BLaER1 (cell line): ENCODE data around the gene FAM193B.

Source experiments
- H3K27ac ChIP-seq: shearing (Covaris generic); formaldehyde crosslinking; 2 replicates; pipeline ENCODE4 v1.8.1; 2022
- H3K27me3 ChIP-seq: shearing (Covaris generic); formaldehyde crosslinking; 2 replicates; pipeline ENCODE4 v1.8.1; 2022
- H3K36me3 ChIP-seq: shearing (Covaris generic); formaldehyde crosslinking; 2 replicates; pipeline ENCODE4 v1.8.1; 2022
- H3K4me1 ChIP-seq: shearing (Covaris generic); formaldehyde crosslinking; 2 replicates; pipeline ENCODE4 v1.8.1; 2022
- H3K4me2 ChIP-seq: shearing (Covaris generic); formaldehyde crosslinking; 2 replicates; pipeline ENCODE4 v1.8.1; 2022
- H3K4me3 ChIP-seq: shearing (Covaris generic); formaldehyde crosslinking; 2 replicates; pipeline ENCODE4 v1.8.1; 2022
- H3K9ac ChIP-seq: shearing (Covaris generic); formaldehyde crosslinking; 2 replicates; pipeline ENCODE4 v1.8.1; 2022
- H3K9me3 ChIP-seq: shearing (Covaris generic); formaldehyde crosslinking; 2 replicates; pipeline ENCODE4 v1.8.1; 2022
- H4K20me1 ChIP-seq: shearing (Covaris generic); formaldehyde crosslinking; 2 replicates; pipeline ENCODE4 v1.8.1; 2022
- Cebpa-rat ChIP-seq: shearing (Covaris generic); IDR thresholded peaks from 2 replicates; pipeline ENCODE4 v1.8.1; 2022

The FAM193B gene

DNA sequence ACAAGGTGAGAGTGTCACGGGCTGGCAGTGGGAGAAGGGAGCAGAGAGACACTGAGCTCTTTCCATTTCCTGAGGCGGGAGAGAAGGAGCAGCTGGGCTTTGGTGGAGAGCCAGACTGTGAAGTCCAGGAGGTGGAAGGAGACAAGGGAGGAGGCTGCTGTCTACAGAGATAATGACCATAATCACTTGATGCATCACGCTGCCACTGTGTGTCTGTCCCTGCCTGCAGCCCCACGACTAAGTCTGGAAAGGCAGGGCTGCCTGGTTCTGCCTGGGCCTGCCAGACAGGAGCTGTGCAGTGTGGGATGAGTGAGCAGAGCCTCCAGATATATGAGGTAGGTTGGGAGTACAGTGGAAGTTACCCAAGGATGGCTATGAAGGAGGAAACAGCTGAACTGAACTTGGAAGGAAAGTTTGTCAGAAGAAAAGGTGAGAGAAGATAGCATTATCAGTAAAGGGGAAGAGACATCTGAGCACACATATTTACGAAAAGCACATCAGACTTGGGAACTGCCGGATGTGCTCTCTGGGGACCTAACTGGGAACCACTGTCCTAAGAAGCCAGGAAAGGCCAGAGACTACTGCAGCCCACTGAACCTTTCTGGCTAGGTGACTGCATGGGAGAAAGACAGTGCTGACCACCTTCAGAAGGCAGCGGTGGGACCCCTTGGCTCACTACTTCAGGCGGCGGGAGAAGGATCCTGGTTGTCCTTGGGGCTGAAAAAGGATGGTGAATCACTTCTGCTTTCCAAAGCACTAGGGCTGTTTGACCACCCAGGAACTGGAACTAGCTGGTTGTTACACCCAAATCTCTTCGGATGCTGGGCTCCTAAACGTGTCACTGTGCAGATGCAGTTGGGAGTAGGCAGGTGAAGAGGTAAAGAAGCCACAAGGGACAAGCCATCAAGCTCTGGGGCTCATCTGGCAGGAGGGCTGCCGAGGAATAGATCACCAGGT is 24.8 kb downstream of the FAM193B start:
- Histone ChIP-seq H3K27me3 (no peaks in the 10 kb centered on the region), H4K20me1 (peaks cover 94% of the 10 kb centered on the region), H3K4me2 (no peak overlapping the region), H3K27ac (no peak overlapping the region), H3K9ac (no peak overlapping the region), H3K4me3 (no peak overlapping the region), H3K9me3 (no peaks in the 10 kb centered on the region), H3K4me1 (no peaks in the 10 kb centered on the region), H3K36me3 (peaks cover 100% of the 10 kb centered on the region)
- no peak for TF ChIP-seq Cebpa-rat

GRCh38 chr5:177528631-177529030 is 25.7 kb downstream of the FAM193B start:
- Histone ChIP-seq H3K4me1 (no peaks in the 10 kb centered on the region), H4K20me1 (peaks cover 94% of the 10 kb centered on the region), H3K36me3 (peaks cover 100% of the 10 kb centered on the region), H3K4me2 (no peak overlapping the region), H3K9ac (no peak overlapping the region), H3K4me3 (no peak overlapping the region), H3K27ac (no peak overlapping the region), H3K27me3 (no peaks in the 10 kb centered on the region), H3K9me3 (no peaks in the 10 kb centered on the region)
- no peak for TF ChIP-seq Cebpa-rat

DNA sequence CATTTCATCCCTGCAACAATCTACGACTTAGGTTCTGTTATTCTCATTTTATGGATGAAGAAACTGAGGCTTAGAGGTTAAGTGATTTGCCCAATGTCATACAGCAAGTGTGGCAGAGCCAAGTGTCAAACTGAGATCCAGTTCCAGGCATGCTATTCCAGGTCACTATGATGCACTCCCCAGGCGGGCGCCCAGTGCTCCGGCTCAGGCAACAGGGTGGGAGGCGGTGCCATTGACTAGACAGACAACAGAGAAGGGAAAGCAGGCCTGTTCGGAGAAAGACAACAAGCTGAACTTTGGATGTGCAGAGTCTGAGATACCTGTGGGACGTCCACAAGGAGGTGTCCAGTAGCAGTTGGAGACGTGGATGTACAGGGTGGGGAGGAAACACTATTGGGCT is 26.8 kb downstream of the FAM193B start:
- peaks cover 100% of the 10 kb centered on the region for H3K36me3 ChIP-seq
- no peaks in the 10 kb centered on the region for H3K27me3 ChIP-seq
- H3K4me1 ChIP-seq, result no peaks in the 10 kb centered on the region
- no peak overlapping the region for H3K9ac ChIP-seq
- no peak overlapping the region for H3K4me3 ChIP-seq
- peaks cover 87% of the 10 kb centered on the region for H4K20me1 ChIP-seq
- no peaks in the 10 kb centered on the region for H3K9me3 ChIP-seq
- H3K27ac ChIP-seq, result no peak overlapping the region
- H3K4me2 ChIP-seq, result no peak overlapping the region
- no peak for TF ChIP-seq Cebpa-rat

DNA sequence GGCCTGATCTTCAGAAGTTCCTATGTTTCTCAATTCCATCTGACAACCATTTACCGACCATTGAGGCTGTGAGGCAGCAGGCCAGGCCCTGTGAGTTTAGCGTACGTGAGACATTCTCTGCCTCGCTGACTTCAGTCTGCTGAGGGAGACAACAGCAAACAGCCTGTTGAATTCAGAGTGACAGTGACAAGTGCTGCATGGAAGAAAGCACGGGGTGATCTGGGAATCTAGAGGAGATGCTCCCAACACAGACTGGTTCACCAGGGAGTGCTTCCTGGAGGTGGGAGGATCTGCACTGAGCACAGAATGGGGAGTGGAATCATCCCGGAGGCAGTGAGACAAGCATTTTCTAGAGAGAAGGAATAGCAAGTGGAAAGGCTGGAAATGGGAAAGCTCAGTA is 27.6 kb downstream of the FAM193B start:
- peaks cover 8% of the 10 kb centered on the region for H3K4me1 ChIP-seq
- no peak overlapping the region for H3K9ac ChIP-seq
- TF ChIP-seq Cebpa-rat, result no peak
- H3K4me2 ChIP-seq, result no peak overlapping the region
- H3K27me3 ChIP-seq, result no peaks in the 10 kb centered on the region
- H3K4me3 ChIP-seq, result no peak overlapping the region
- H3K9me3 ChIP-seq, result no peaks in the 10 kb centered on the region
- peaks cover 83% of the 10 kb centered on the region for H4K20me1 ChIP-seq
- peaks cover 99% of the 10 kb centered on the region for H3K36me3 ChIP-seq
- no peak overlapping the region for H3K27ac ChIP-seq

DNA sequence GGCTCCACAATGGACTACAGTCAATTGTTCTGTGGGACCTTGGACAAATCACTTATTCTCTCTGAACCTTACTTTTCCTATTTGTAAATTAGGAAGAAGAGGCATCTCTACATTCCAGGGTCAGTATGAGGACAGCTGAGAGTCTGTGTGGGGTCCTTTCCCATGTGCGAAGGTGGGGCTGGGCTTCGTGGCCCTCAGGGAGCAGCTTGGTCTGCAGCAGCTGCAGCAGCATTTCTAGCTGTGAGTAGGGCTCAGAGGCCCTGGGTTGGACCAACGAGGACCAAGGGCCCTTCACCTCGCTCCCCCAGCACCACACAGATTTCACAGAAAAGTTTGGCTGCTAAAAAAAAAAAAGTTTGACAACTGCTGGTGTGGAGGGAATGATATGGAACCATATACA is 28.2 kb downstream of the FAM193B start:
- Histone ChIP-seq H3K27ac (no peak overlapping the region), H3K27me3 (no peaks in the 10 kb centered on the region), H3K9me3 (no peaks in the 10 kb centered on the region), H3K4me3 (no peak overlapping the region), H4K20me1 (peaks cover 84% of the 10 kb centered on the region), H3K9ac (no peak overlapping the region), H3K36me3 (peaks cover 99% of the 10 kb centered on the region), H3K4me1 (peaks cover 14% of the 10 kb centered on the region), H3K4me2 (no peak overlapping the region)
- TF ChIP-seq Cebpa-rat, result no peak

DNA sequence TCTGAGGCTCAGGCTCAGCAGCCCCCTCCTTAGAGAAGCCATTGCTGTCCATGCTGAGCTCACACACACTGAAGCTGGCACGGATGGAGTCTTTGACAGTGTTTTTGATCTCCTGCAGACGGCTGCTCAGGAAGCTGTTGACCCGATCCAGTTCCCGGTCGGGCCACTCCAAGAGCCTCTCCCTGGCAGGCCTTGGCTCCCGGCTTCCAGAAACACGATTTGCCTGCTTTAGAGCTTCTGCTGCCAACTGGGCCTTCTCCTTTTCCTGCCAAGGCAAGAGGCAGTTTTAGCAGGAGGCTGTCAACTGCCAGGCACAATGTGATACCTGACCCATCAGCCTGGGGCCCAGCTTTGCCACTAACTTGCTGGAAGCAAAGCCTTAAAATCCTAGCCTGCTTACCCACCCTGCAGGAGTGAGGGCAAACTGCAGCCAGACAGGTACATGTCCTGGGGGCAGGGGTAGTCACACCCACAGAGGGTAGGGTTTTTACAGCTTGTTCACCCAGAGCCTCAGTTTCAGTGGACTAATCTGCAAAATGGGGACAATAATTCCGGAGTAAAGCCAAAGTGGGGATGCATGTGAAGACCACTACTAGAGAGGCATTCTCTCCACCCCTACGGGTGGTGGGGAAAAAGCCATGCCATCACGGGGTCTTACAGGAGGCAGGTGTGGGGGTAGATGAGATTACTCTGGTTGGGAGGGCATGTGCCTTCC is 29.3 kb downstream of the FAM193B start:
- Histone ChIP-seq H3K36me3 (peaks cover 98% of the 10 kb centered on the region), H3K27me3 (no peaks in the 10 kb centered on the region), H3K4me2 (no peak overlapping the region), H3K9ac (no peak overlapping the region), H3K4me3 (no peak overlapping the region), H4K20me1 (peaks cover 77% of the 10 kb centered on the region), H3K27ac (no peak overlapping the region), H3K9me3 (no peaks in the 10 kb centered on the region), H3K4me1 (peaks cover 25% of the 10 kb centered on the region)
- no peak for TF ChIP-seq Cebpa-rat

DNA sequence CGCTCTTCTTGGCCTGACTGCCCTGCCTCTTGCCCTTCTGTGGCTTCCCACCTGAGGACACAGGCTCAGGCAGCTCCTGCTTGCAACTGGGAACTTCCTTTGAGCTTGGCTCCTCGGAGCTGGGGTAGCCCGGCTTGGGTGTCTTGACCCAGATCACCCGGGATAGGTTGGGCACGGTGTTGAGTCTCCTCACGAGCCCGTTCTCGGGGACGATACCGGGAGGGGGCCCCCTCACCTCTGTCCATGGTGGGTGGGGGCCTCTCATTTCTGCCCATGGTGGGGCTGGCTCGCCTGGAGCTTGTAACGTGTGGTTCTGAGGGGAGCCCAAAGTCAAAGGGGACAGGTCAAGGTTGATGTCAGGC is 29.8 kb downstream of the FAM193B start:
- Histone ChIP-seq H3K27me3 (no peaks in the 10 kb centered on the region), H3K9ac (no peak overlapping the region), H3K4me1 (peaks cover 31% of the 10 kb centered on the region), H3K4me2 (no peak overlapping the region), H3K36me3 (peaks cover 98% of the 10 kb centered on the region), H3K4me3 (no peak overlapping the region), H3K27ac (no peak overlapping the region), H4K20me1 (peaks cover 75% of the 10 kb centered on the region), H3K9me3 (no peaks in the 10 kb centered on the region)
- no peak for TF ChIP-seq Cebpa-rat

GRCh38 chr5:177523711-177524538 is 30.4 kb downstream of the FAM193B start:
- H3K9ac ChIP-seq, result no peak overlapping the region
- peaks cover 36% of the 10 kb centered on the region for H3K4me1 ChIP-seq
- 0 out of 2 replicates have a peak overlapping the region, but pooled peaks have one; percentile 13 for H3K27ac ChIP-seq
- H3K4me2 ChIP-seq, result no peak overlapping the region
- H3K4me3 ChIP-seq, result no peak overlapping the region
- peaks cover 69% of the 10 kb centered on the region for H4K20me1 ChIP-seq
- H3K9me3 ChIP-seq, result no peaks in the 10 kb centered on the region
- no peaks in the 10 kb centered on the region for H3K27me3 ChIP-seq
- no peak for TF ChIP-seq Cebpa-rat
- H3K36me3 ChIP-seq, result peaks cover 98% of the 10 kb centered on the region

DNA sequence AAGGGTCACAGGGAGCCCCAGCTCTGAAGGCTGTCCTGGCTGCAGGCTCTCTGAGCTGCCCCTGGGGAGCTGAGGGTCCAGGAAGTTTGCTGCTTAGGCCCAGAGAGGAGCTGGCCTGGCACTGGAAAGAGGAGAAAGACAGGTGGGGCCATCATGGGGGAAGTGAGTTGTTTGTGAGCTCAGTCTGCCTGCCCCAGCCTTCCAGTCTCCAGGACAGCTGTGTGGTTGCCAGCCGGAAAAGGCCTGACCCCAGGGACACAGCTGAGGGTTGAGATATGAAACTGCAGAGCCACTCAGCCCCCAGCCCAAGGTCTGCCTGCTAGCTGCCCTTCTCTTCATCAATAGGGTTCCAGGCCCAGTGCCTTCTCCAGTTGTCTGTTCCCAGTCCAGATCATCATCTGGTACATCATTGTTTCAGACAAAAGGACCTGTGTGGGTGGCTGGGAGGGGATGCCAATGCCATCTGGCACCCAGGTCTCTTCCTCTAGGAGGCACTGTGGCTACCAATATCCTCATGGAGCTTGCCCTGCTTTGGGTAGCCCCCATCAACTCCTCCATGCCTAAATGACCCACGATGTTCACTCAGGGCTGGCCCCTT is 33.3 kb downstream of the FAM193B start:
- H3K27me3 ChIP-seq, result no peaks in the 10 kb centered on the region
- peak overlapping the region; percentile 41 for H3K4me3 ChIP-seq
- TF ChIP-seq Cebpa-rat, result no peak
- peaks cover 41% of the 10 kb centered on the region for H3K4me1 ChIP-seq
- peaks cover 71% of the 10 kb centered on the region for H3K36me3 ChIP-seq
- peak overlapping the region; percentile 75 for H3K9ac ChIP-seq
- H3K27ac ChIP-seq, result peak overlapping the region; percentile 93
- no peaks in the 10 kb centered on the region for H3K9me3 ChIP-seq
- H4K20me1 ChIP-seq, result peaks cover 47% of the 10 kb centered on the region; the same call in 1 of the 2 replicates
- peak overlapping the region; percentile 92 for H3K4me2 ChIP-seq
